ENCODE data around the gene CNPY1. TPM values are rescaled to one million over a fixed set of nuclear protein-coding genes. Genes with fewer than 3 reads are reported as not detected.

Gene CNPY1
- total and polyA plus RNA-seq, 2 of the 8 experiments (the other 6 are each of a cell fraction or from before 2014, with no cell fraction given) = not detected

- no peak for TF ChIP-seq YY1 (IDR thresholded peaks at IDR 0.05; ENCODE audit: low read depth, low read length)
- TF ChIP-seq TEAD4 (IDR thresholded peaks at IDR 0.05; ENCODE audit: low read depth, low read length) = no peak
- no peak for TF ChIP-seq SP2 (IDR thresholded peaks at IDR 0.05; ENCODE audit: low read length)
- TF ChIP-seq CBX8 (IDR thresholded peaks at IDR 0.05; ENCODE audit: borderline replicate concordance, low read depth, low read length) = peak; percentile 89; the same call in 1 of the 2 replicates
- peak; percentile 93 for TF ChIP-seq RNF2 (IDR thresholded peaks at IDR 0.05; ENCODE audit: borderline replicate concordance, low read depth, low read length, missing control alignments, poor library complexity, severe bottlenecking)
- no peak for TF ChIP-seq POLR2A (IDR thresholded peaks at IDR 0.05; ENCODE audit: control extremely low read depth in 1 of 2, low read depth in 2 of 2, low read length in 2 of 2)
- TF ChIP-seq KDM1A (IDR thresholded peaks at IDR 0.05; ENCODE audit: borderline replicate concordance, low read length) = no peak
- TF ChIP-seq, protein P1, sequence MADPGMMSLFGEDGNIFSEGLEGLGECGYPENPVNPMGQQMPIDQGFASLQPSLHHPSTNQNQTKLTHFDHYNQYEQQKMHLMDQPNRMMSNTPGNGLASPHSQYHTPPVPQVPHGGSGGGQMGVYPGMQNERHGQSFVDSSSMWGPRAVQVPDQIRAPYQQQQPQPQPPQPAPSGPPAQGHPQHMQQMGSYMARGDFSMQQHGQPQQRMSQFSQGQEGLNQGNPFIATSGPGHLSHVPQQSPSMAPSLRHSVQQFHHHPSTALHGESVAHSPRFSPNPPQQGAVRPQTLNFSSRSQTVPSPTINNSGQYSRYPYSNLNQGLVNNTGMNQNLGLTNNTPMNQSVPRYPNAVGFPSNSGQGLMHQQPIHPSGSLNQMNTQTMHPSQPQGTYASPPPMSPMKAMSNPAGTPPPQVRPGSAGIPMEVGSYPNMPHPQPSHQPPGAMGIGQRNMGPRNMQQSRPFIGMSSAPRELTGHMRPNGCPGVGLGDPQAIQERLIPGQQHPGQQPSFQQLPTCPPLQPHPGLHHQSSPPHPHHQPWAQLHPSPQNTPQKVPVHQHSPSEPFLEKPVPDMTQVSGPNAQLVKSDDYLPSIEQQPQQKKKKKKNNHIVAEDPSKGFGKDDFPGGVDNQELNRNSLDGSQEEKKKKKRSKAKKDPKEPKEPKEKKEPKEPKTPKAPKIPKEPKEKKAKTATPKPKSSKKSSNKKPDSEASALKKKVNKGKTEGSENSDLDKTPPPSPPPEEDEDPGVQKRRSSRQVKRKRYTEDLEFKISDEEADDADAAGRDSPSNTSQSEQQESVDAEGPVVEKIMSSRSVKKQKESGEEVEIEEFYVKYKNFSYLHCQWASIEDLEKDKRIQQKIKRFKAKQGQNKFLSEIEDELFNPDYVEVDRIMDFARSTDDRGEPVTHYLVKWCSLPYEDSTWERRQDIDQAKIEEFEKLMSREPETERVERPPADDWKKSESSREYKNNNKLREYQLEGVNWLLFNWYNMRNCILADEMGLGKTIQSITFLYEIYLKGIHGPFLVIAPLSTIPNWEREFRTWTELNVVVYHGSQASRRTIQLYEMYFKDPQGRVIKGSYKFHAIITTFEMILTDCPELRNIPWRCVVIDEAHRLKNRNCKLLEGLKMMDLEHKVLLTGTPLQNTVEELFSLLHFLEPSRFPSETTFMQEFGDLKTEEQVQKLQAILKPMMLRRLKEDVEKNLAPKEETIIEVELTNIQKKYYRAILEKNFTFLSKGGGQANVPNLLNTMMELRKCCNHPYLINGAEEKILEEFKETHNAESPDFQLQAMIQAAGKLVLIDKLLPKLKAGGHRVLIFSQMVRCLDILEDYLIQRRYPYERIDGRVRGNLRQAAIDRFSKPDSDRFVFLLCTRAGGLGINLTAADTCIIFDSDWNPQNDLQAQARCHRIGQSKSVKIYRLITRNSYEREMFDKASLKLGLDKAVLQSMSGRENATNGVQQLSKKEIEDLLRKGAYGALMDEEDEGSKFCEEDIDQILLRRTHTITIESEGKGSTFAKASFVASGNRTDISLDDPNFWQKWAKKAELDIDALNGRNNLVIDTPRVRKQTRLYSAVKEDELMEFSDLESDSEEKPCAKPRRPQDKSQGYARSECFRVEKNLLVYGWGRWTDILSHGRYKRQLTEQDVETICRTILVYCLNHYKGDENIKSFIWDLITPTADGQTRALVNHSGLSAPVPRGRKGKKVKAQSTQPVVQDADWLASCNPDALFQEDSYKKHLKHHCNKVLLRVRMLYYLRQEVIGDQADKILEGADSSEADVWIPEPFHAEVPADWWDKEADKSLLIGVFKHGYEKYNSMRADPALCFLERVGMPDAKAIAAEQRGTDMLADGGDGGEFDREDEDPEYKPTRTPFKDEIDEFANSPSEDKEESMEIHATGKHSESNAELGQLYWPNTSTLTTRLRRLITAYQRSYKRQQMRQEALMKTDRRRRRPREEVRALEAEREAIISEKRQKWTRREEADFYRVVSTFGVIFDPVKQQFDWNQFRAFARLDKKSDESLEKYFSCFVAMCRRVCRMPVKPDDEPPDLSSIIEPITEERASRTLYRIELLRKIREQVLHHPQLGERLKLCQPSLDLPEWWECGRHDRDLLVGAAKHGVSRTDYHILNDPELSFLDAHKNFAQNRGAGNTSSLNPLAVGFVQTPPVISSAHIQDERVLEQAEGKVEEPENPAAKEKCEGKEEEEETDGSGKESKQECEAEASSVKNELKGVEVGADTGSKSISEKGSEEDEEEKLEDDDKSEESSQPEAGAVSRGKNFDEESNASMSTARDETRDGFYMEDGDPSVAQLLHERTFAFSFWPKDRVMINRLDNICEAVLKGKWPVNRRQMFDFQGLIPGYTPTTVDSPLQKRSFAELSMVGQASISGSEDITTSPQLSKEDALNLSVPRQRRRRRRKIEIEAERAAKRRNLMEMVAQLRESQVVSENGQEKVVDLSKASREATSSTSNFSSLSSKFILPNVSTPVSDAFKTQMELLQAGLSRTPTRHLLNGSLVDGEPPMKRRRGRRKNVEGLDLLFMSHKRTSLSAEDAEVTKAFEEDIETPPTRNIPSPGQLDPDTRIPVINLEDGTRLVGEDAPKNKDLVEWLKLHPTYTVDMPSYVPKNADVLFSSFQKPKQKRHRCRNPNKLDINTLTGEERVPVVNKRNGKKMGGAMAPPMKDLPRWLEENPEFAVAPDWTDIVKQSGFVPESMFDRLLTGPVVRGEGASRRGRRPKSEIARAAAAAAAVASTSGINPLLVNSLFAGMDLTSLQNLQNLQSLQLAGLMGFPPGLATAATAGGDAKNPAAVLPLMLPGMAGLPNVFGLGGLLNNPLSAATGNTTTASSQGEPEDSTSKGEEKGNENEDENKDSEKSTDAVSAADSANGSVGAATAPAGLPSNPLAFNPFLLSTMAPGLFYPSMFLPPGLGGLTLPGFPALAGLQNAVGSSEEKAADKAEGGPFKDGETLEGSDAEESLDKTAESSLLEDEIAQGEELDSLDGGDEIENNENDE (IDR thresholded peaks at IDR 0.05; ENCODE audit: insufficient replicate concordance, low read length) = no peak
- peak; percentile 94 for TF ChIP-seq SUZ12 (IDR thresholded peaks at IDR 0.05; ENCODE audit: low read length)
- TF ChIP-seq GABPA (IDR thresholded peaks at IDR 0.05; ENCODE audit: borderline replicate concordance, insufficient read depth, low read length) = no peak
Observed at GRCh38 chr7:155462163-155462735, 84.1 kb downstream of the CNPY1 start (continued).

Measured in H1 (cell line).